IMR-90 (cell line): ENCODE data around the gene LCNL1.

Experiments
- RFX5 ChIP-seq: IDR thresholded peaks from 2 replicates; pipeline ENCODE4 v1.8.0; 2012; ENCODE audit warnings: low read depth, mild to moderate bottlenecking, low read length, moderate library complexity
- TF ChIP-seq, protein P1 (sequence below): conservative IDR thresholded peaks from 2 replicates; pipeline ENCODE4 v1.5.1; 2012; ENCODE audit warnings: mild to moderate bottlenecking, low read depth, low read length, improper control_type of control experiment

DNA sequence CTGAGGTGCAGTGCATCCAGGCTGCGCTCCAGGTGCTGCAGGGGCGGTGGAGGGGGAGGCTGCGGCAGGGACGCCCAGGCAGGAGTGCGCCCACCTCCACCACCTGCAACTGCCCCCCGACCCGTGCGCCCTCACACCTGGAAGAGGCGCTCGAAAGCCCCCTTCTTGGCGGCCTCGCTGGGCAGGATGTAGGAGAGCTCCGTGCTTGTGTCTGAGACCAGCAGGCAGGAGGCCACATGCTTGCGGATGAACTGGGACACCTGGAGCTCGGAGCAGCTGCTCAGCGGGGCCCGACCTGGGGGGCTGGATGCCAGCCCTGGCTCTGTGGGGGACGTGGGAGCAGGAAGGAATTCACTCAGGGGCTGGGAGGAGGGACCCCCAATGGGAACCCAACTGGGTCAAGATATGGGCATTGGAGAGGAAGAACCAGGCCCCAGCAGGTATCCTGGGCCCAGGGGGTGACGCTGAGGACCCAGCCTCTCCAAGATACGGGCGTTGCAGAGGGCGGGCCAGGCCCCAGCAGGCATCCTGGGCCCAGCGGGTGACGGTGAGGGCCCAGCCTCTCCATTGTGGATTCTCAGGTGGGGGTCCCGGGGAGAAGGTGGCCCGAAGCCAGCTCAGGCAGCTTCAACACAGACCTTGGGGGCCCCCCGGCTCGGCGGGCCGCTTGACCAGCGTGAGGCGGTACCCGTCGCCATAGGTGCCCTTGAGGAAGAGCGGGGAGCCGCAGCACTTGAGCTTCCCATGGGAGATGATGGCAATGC is 32.2 kb downstream of the LCNL1 start:
- TF ChIP-seq, protein P1, sequence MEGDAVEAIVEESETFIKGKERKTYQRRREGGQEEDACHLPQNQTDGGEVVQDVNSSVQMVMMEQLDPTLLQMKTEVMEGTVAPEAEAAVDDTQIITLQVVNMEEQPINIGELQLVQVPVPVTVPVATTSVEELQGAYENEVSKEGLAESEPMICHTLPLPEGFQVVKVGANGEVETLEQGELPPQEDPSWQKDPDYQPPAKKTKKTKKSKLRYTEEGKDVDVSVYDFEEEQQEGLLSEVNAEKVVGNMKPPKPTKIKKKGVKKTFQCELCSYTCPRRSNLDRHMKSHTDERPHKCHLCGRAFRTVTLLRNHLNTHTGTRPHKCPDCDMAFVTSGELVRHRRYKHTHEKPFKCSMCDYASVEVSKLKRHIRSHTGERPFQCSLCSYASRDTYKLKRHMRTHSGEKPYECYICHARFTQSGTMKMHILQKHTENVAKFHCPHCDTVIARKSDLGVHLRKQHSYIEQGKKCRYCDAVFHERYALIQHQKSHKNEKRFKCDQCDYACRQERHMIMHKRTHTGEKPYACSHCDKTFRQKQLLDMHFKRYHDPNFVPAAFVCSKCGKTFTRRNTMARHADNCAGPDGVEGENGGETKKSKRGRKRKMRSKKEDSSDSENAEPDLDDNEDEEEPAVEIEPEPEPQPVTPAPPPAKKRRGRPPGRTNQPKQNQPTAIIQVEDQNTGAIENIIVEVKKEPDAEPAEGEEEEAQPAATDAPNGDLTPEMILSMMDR = no peak
- no peak for TF ChIP-seq RFX5
